ENCODE data around the gene PHLPP1. TPM values are rescaled to one million over a fixed set of nuclear protein-coding genes. Genes with fewer than 3 reads are reported as not detected.

PHLPP1 gene
- total RNA-seq, 6 donors from 2014 or later: 8.2 to 15.5 (median 13.2) TPM

DNA sequence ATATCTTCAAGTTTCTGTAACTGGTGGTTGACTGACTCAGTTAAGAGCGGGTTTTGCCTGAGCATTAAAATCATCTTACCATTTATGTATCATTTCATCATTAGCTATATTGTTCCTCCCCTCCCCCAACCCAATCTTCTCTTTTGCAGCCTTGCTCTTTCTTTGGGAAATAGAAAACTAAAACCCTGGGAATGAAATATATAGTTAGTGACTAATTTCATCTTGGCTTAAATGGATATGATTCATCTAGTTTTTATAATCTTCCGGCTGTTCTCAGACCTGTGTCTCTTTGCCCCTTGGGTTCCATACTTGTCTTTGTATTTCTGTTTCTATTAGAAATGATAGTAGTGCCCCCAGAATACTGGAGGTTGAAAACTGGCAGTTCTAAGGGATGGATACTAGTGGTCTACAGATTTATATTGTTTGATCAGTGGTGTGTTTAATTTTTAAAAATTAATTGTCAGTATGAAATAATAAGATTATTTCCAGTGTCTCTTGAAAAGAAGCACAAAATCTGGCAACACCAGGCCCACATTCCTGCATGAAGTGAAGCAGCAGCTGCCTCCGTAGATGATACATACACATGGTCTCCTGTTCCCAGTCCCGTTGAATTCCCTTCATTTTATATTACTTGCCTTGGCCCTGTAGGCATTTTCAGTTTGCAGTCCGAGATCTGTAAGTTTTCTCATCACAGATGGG lies 44.5 kb downstream of the PHLPP1 start:
- no peaks in the 10 kb centered on the region for H3K27me3 ChIP-seq
- no peak overlapping the region for H3K27ac ChIP-seq
- ATAC-seq (ENCODE audit: low FRiP score in 2 of 2): peak in 1 of 2 donors; percentile 41
- DNase-seq: no peak
- 89 to 91% methylated on average over 5 of the region's 5 CpGs for WGBS, 2 donors
- peaks cover 0 to 6% (median 0%) of the 10 kb centered on the region in 4 donors for H3K4me1 ChIP-seq
- H3K9me3 ChIP-seq: no peaks in the 10 kb centered on the region
- no peak overlapping the region for H3K4me3 ChIP-seq
- H3K36me3 ChIP-seq: no peaks in the 10 kb centered on the region
- TF ChIP-seq EP300 (IDR thresholded peaks at IDR 0.05): no peak
- TF ChIP-seq POLR2AphosphoS5 (IDR thresholded peaks at IDR 0.05): no peak
- no peak for TF ChIP-seq POLR2A (IDR thresholded peaks at IDR 0.05)
- TF ChIP-seq, protein P1, sequence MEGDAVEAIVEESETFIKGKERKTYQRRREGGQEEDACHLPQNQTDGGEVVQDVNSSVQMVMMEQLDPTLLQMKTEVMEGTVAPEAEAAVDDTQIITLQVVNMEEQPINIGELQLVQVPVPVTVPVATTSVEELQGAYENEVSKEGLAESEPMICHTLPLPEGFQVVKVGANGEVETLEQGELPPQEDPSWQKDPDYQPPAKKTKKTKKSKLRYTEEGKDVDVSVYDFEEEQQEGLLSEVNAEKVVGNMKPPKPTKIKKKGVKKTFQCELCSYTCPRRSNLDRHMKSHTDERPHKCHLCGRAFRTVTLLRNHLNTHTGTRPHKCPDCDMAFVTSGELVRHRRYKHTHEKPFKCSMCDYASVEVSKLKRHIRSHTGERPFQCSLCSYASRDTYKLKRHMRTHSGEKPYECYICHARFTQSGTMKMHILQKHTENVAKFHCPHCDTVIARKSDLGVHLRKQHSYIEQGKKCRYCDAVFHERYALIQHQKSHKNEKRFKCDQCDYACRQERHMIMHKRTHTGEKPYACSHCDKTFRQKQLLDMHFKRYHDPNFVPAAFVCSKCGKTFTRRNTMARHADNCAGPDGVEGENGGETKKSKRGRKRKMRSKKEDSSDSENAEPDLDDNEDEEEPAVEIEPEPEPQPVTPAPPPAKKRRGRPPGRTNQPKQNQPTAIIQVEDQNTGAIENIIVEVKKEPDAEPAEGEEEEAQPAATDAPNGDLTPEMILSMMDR (IDR thresholded peaks at IDR 0.05): no peak

DNA sequence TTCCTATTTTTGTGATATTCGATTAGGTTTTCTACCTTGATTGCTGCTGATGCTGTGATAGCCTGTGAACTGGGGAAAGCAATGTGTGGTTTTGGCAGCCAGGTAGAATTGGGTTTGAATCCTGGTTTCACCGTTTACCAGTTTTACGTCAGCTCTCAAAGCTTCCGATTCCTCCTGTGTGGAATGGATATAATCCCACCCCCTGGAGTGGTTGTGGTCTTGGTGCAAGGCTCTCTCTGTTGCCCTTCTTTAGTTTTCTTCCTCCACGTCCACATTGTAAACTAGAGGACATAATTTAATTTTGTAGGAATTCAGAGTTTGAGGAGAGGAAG lies 45.0 kb downstream of the PHLPP1 start:
- ATAC-seq (ENCODE audit: low FRiP score in 2 of 2) (no peak), DNase-seq (no peak)
- Histone ChIP-seq H3K4me3 (no peak overlapping the region), H3K27me3 (no peaks in the 10 kb centered on the region), H3K36me3 (no peaks in the 10 kb centered on the region), H3K27ac (no peak overlapping the region), H3K9me3 (no peaks in the 10 kb centered on the region), H3K4me1 (peaks cover 0 to 6% (median 0%) of the 10 kb centered on the region in 4 donors)
- WGBS, 2 donors: 92 to 93% methylated on average over 5 of the region's 5 CpGs
- TF ChIP-seq POLR2AphosphoS5 (IDR thresholded peaks at IDR 0.05) (no peak), POLR2A (IDR thresholded peaks at IDR 0.05) (no peak), EP300 (IDR thresholded peaks at IDR 0.05) (no peak)
- TF ChIP-seq, protein P1 (IDR thresholded peaks at IDR 0.05): no peak

DNA sequence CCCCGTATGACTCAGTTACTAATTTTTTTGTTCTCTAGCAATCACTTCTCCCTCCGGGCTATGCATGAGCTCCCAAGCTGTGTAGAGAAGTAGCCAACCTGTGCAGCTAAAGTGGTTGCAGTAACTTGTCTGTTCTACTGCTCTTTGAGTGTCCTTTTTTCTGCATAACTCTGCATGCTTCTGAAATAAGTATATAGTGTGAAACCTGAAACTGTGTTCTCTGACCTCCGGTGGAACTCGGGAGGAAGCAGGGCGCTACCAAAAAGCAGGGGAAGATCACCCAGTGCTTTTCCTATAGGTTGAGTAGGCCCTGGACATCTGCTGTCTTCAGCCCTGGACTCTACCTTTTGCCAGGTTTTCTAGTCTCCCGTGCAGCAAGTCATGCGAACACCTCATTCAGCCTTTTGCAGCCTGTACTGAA lies 47.8 kb downstream of the PHLPP1 start:
- H3K27me3 ChIP-seq: no peaks in the 10 kb centered on the region
- 79 to 81% methylated on average over 7 of the region's 7 CpGs for WGBS, 2 donors
- H3K27ac ChIP-seq: no peak overlapping the region
- no peak overlapping the region for H3K4me3 ChIP-seq
- TF ChIP-seq POLR2AphosphoS5 (IDR thresholded peaks at IDR 0.05) (no peak), EP300 (IDR thresholded peaks at IDR 0.05) (no peak)
- TF ChIP-seq, protein P1 (IDR thresholded peaks at IDR 0.05): no peak
- peaks cover 0 to 12% (median 9%) of the 10 kb centered on the region in 4 donors for H3K4me1 ChIP-seq
- no peaks in the 10 kb centered on the region for H3K9me3 ChIP-seq
- ATAC-seq (ENCODE audit: low FRiP score in 2 of 2) (no peak), DNase-seq (no peak)
- H3K36me3 ChIP-seq: no peaks in the 10 kb centered on the region

DNA sequence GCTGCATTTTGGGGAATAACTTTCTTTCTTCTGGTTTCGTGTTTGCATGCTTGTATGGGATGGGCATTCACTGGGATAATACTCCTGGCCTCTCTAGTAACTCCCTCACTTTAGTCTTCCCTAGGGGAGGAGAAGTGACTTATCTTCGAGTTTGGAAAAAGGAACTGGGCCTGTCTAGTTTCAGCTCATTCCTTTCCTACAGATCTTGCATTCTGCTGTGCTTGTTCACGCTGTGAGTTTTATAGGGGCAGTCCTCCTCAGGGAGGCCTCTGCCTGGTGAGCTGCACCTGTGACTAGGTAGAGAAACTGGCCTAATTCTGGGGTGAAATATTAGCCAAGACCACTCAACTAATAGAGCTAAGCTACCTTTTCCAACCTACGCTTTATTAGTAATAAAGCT lies 50.9 kb downstream of the PHLPP1 start:
- H3K36me3 ChIP-seq: no peaks in the 10 kb centered on the region
- no peaks in the 10 kb centered on the region for H3K27me3 ChIP-seq
- H3K4me3 ChIP-seq: no peak overlapping the region
- DNase-seq (no peak), ATAC-seq (ENCODE audit: low FRiP score in 2 of 2) (no peak)
- no peak overlapping the region for H3K27ac ChIP-seq
- TF ChIP-seq POLR2A (IDR thresholded peaks at IDR 0.05) (no peak), EP300 (IDR thresholded peaks at IDR 0.05) (no peak), POLR2AphosphoS5 (IDR thresholded peaks at IDR 0.05) (no peak)
- TF ChIP-seq, protein P1 (IDR thresholded peaks at IDR 0.05): no peak
- H3K9me3 ChIP-seq: no peaks in the 10 kb centered on the region
- H3K4me1 ChIP-seq: peaks cover 0 to 15% (median 12%) of the 10 kb centered on the region in 4 donors
- WGBS, 2 donors: 84 to 91% methylated on average over 4 of the region's 4 CpGs

DNA sequence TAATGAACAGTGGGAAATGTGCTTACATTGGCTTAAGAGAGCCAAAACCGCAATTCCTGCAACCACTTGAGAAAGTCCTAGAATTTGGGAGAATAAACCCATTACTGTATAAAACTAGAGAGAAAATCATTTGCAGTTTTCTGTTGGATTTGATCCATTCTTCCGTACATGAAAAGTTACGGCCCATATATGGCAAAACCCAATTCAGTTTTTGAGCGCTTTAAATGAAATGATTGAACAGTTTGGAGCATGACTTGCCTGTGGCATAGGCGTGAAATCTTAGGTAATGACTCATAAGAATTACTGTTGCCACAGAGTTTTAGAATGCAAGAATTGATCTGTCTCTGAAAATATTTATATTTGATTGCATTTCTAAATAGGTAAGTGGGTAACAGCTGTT lies 52.0 kb downstream of the PHLPP1 start:
- 84 to 85% methylated on average over 5 of the region's 5 CpGs for WGBS, 2 donors
- Histone ChIP-seq H3K27me3 (no peaks in the 10 kb centered on the region), H3K9me3 (no peaks in the 10 kb centered on the region), H3K27ac (no peak overlapping the region), H3K4me3 (no peak overlapping the region), H3K36me3 (no peaks in the 10 kb centered on the region), H3K4me1 (peaks cover 0 to 15% (median 12%) of the 10 kb centered on the region in 4 donors)
- no peak for ATAC-seq (ENCODE audit: low FRiP score in 2 of 2)
- no peak for TF ChIP-seq POLR2A (IDR thresholded peaks at IDR 0.05)
- TF ChIP-seq, protein P1 (IDR thresholded peaks at IDR 0.05): no peak
- no peak for TF ChIP-seq POLR2AphosphoS5 (IDR thresholded peaks at IDR 0.05)
- TF ChIP-seq EP300 (IDR thresholded peaks at IDR 0.05): no peak
- no peak for DNase-seq

Data from upper lobe of left lung (tissue), 6 donors.